Measurements from ENCODE around the gene ZMYM5. TPM values are rescaled to one million over a fixed set of nuclear protein-coding genes. Genes with fewer than 3 reads are reported as not detected.
A peak's percentile ranks its signal among the peaks of the same experiment; 100 is the strongest.

The ZMYM5 gene
- total and polyA plus RNA-seq, 2 of the 13 experiments (the other 11 are each of a cell fraction or from before 2014, with no cell fraction given): 7.8 to 9.4 TPM

DNA sequence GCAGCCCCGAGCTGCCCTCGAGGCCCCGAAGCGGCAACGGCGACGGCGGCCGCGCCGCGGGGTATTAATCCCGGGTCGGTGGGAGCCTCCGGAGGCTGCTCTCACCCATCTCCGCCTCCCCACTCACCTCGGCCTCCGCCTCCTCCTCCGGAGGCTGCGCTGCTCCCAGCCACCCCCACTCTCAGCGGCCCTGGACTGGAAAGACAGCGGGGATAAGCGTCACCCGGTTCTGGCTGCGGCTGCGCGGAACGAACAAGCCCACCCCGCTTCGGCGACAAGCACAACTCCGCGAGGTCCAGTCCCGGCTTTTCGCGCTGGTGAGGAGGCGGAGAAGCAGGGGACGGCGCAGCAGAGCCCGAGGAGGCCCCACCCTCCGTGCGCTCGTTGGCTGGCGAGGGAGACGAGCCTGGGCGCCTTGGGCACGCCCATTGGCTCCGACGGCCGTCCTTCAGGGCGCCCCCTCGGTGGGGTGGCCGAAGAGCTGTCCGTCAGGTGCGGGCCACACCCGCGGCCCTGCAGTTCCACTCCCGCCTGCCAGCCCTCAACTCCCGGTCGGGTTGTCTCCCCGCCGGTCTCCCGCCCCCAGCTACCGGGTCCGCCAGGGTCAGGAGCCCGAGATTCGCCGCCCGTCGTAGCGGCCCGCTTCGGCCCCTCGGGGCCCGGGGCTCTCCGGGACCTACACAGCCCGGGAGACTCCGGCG lies at the start of gene ZMYM5 (continued):
- TF ChIP-seq, protein P1, sequence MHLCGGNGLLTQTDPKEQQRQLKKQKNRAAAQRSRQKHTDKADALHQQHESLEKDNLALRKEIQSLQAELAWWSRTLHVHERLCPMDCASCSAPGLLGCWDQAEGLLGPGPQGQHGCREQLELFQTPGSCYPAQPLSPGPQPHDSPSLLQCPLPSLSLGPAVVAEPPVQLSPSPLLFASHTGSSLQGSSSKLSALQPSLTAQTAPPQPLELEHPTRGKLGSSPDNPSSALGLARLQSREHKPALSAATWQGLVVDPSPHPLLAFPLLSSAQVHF (CRISPR knock-in tag; IDR thresholded peaks at IDR 0.05): no peak
- TF ChIP-seq FOXA1 (IDR thresholded peaks at IDR 0.05): no peak
- no peak for TF ChIP-seq FOXA1 (CRISPR knock-in tag; IDR thresholded peaks at IDR 0.05)
- no peak for TF ChIP-seq ZNF264 (CRISPR knock-in tag; IDR thresholded peaks at IDR 0.05)
- TF ChIP-seq, protein P2, sequence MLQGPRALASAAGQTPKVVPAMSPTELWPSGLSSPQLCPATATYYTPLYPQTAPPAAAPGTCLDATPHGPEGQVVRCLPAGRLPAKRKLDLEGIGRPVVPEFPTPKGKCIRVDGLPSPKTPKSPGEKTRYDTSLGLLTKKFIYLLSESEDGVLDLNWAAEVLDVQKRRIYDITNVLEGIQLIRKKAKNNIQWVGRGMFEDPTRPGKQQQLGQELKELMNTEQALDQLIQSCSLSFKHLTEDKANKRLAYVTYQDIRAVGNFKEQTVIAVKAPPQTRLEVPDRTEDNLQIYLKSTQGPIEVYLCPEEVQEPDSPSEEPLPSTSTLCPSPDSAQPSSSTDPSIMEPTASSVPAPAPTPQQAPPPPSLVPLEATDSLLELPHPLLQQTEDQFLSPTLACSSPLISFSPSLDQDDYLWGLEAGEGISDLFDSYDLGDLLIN (CRISPR knock-in tag; IDR thresholded peaks at IDR 0.05; ENCODE audit: borderline replicate concordance): no peak
- TF ChIP-seq ISX (CRISPR knock-in tag; conservative IDR thresholded peaks at IDR 0.05): no peak
- no peak for TF ChIP-seq MTF2 (CRISPR knock-in tag; IDR thresholded peaks at IDR 0.05; ENCODE audit: borderline replicate concordance)
- peak; percentile 59 for TF ChIP-seq YY1 (IDR thresholded peaks at IDR 0.05; ENCODE audit: insufficient read depth, insufficient replicate concordance, low read depth, low read length)
- TF ChIP-seq PRPF4 (IDR thresholded peaks at IDR 0.05; ENCODE audit: low read depth, low read length, poor library complexity, severe bottlenecking): no peak
- TF ChIP-seq, protein P3, sequence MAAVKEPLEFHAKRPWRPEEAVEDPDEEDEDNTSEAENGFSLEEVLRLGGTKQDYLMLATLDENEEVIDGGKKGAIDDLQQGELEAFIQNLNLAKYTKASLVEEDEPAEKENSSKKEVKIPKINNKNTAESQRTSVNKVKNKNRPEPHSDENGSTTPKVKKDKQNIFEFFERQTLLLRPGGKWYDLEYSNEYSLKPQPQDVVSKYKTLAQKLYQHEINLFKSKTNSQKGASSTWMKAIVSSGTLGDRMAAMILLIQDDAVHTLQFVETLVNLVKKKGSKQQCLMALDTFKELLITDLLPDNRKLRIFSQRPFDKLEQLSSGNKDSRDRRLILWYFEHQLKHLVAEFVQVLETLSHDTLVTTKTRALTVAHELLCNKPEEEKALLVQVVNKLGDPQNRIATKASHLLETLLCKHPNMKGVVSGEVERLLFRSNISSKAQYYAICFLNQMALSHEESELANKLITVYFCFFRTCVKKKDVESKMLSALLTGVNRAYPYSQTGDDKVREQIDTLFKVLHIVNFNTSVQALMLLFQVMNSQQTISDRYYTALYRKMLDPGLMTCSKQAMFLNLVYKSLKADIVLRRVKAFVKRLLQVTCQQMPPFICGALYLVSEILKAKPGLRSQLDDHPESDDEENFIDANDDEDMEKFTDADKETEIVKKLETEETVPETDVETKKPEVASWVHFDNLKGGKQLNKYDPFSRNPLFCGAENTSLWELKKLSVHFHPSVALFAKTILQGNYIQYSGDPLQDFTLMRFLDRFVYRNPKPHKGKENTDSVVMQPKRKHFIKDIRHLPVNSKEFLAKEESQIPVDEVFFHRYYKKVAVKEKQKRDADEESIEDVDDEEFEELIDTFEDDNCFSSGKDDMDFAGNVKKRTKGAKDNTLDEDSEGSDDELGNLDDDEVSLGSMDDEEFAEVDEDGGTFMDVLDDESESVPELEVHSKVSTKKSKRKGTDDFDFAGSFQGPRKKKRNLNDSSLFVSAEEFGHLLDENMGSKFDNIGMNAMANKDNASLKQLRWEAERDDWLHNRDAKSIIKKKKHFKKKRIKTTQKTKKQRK (IDR thresholded peaks at IDR 0.05; ENCODE audit: low read length): peak; percentile 49; the same call in 1 of the 2 replicates
- TF ChIP-seq THYN1 (CRISPR knock-in tag; IDR thresholded peaks at IDR 0.05; ENCODE audit: borderline replicate concordance, low read depth): no peak
- no peak for TF ChIP-seq SIX4 (CRISPR knock-in tag; IDR thresholded peaks at IDR 0.05)
- TF ChIP-seq SMAD9 (CRISPR knock-in tag; IDR thresholded peaks at IDR 0.05): no peak
- no peak; the same call in 1 of the 2 replicates for TF ChIP-seq ZNF543 (CRISPR knock-in tag; IDR thresholded peaks at IDR 0.05)
- peak; percentile 80; the same call in 1 of the 2 replicates for TF ChIP-seq KLF12 (CRISPR knock-in tag; IDR thresholded peaks at IDR 0.05; ENCODE audit: borderline replicate concordance)
- TF ChIP-seq CCDC6 (CRISPR knock-in tag; IDR thresholded peaks at IDR 0.05): no peak
- TF ChIP-seq SPEN (CRISPR knock-in tag; IDR thresholded peaks at IDR 0.05; ENCODE audit: low read depth): peak; percentile 59; the same call in 1 of the 2 replicates
- TF ChIP-seq, protein P4, sequence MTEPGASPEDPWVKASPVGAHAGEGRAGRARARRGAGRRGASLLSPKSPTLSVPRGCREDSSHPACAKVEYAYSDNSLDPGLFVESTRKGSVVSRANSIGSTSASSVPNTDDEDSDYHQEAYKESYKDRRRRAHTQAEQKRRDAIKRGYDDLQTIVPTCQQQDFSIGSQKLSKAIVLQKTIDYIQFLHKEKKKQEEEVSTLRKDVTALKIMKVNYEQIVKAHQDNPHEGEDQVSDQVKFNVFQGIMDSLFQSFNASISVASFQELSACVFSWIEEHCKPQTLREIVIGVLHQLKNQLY (CRISPR knock-in tag; IDR thresholded peaks at IDR 0.05): no peak
- no peak; the same call in 1 of the 2 replicates for TF ChIP-seq HNRNPUL1 (IDR thresholded peaks at IDR 0.05; ENCODE audit: low read depth, low read length)
- no peak for TF ChIP-seq GFI1 (CRISPR knock-in tag; IDR thresholded peaks at IDR 0.05; ENCODE audit: borderline replicate concordance)
- TF ChIP-seq, protein P5, sequence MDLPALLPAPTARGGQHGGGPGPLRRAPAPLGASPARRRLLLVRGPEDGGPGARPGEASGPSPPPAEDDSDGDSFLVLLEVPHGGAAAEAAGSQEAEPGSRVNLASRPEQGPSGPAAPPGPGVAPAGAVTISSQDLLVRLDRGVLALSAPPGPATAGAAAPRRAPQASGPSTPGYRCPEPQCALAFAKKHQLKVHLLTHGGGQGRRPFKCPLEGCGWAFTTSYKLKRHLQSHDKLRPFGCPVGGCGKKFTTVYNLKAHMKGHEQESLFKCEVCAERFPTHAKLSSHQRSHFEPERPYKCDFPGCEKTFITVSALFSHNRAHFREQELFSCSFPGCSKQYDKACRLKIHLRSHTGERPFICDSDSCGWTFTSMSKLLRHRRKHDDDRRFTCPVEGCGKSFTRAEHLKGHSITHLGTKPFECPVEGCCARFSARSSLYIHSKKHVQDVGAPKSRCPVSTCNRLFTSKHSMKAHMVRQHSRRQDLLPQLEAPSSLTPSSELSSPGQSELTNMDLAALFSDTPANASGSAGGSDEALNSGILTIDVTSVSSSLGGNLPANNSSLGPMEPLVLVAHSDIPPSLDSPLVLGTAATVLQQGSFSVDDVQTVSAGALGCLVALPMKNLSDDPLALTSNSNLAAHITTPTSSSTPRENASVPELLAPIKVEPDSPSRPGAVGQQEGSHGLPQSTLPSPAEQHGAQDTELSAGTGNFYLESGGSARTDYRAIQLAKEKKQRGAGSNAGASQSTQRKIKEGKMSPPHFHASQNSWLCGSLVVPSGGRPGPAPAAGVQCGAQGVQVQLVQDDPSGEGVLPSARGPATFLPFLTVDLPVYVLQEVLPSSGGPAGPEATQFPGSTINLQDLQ (CRISPR knock-in tag; IDR thresholded peaks at IDR 0.05): no peak
- TF ChIP-seq RCOR2 (CRISPR knock-in tag; IDR thresholded peaks at IDR 0.05): no peak

Measured in HepG2 (cell line).